Adrenal gland (tissue), 5 donors: Measurements from ENCODE around the gene REEP1.

Experiments used
- POLR2A ChIP-seq, 2 donors: fragments of 450-650 bp; IDR thresholded peaks; one replicate each; pipeline ENCODE4 v1.6.1; 2017; ENCODE audit warnings: antibody characterized with exemption in 2 of 2, mild to moderate bottlenecking in 2 of 2, moderate library complexity in 1 of 2
- TF ChIP-seq, protein P1 (sequence below), 6 experiments: fragments of 450-650 bp in 4 of 6; fragments of 200-600 bp in 2 of 6; sonication (generic) in 1 of 6; IDR thresholded peaks; 1 replicate in 5 of 6; 2 replicates in 1 of 6; pipeline versions ENCODE4 v1.5.1 to v1.8.0; 2016 to 2021; ENCODE audit warnings: antibody characterized with exemption in 6 of 6, mild to moderate bottlenecking in 2 of 6, moderate library complexity in 1 of 6
- donor health status: DM: no; HTN: no; CAD: no.

DNA sequence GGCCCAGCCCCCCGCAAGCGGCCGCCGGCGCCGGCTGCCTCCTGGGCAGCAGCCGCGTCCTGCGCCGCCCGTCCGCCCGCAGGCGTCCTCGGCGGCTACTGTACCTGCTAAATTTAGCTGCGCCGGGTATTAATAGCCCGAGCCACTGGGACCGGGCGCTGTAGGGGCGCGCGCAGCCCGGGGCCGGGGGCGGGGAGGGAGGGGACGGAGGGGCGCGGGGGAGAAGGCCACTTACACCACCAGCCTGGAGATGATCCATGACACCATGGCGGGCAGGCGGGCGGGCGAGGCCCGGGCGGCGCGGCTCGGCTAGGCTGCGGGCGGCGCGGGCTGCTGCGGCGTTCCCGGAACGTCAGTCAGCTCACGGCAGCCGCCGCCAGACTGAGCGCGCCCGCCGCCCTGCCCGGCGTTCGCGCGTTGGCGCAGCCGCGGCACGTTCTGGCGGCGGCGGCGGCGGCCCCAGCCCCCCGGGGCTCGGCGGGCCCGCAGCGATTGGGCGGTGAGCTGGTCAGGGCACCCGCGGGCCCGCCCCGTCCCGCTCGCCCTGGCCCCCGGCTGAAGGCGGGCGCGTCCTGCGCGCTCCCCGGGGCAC lies at the start of gene REEP1:
- TF ChIP-seq, protein P1, sequence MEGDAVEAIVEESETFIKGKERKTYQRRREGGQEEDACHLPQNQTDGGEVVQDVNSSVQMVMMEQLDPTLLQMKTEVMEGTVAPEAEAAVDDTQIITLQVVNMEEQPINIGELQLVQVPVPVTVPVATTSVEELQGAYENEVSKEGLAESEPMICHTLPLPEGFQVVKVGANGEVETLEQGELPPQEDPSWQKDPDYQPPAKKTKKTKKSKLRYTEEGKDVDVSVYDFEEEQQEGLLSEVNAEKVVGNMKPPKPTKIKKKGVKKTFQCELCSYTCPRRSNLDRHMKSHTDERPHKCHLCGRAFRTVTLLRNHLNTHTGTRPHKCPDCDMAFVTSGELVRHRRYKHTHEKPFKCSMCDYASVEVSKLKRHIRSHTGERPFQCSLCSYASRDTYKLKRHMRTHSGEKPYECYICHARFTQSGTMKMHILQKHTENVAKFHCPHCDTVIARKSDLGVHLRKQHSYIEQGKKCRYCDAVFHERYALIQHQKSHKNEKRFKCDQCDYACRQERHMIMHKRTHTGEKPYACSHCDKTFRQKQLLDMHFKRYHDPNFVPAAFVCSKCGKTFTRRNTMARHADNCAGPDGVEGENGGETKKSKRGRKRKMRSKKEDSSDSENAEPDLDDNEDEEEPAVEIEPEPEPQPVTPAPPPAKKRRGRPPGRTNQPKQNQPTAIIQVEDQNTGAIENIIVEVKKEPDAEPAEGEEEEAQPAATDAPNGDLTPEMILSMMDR (IDR thresholded peaks at IDR 0.05), result no peak
- no peak for TF ChIP-seq POLR2A (IDR thresholded peaks at IDR 0.05)
